HG02798 (cell line): ENCODE results near the gene COMT.

ENCODE experiments used
- ATAC-seq: cut with Tn5 transposase; IDR thresholded peaks from one replicate; pipeline ENCODE4 v1.9.1; 2021; ENCODE audit warnings: mild to moderate bottlenecking; ENCODE audit not compliant: unreplicated experiment, poor library complexity

COMT gene

DNA sequence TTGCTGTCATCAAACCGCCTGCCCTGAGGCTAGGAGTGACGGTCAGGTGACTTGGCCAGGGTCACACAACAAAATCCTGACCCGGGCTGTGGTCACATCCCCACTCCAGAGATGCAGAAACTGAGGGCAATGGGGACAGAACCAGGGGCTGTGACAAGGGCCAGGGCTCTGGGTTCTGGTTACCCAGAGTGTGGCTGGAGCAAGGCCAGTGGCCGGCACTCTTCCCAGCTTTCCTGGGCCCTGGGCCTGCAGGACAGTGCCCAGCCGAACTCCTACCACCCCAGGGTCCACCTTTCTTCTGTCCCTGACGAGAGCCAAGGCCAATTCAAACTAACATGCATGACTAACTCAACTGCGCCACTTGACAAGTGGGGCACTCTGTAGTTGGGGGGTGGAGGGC is 39.2 kb downstream of the COMT start:
- ATAC-seq, result no peak

DNA sequence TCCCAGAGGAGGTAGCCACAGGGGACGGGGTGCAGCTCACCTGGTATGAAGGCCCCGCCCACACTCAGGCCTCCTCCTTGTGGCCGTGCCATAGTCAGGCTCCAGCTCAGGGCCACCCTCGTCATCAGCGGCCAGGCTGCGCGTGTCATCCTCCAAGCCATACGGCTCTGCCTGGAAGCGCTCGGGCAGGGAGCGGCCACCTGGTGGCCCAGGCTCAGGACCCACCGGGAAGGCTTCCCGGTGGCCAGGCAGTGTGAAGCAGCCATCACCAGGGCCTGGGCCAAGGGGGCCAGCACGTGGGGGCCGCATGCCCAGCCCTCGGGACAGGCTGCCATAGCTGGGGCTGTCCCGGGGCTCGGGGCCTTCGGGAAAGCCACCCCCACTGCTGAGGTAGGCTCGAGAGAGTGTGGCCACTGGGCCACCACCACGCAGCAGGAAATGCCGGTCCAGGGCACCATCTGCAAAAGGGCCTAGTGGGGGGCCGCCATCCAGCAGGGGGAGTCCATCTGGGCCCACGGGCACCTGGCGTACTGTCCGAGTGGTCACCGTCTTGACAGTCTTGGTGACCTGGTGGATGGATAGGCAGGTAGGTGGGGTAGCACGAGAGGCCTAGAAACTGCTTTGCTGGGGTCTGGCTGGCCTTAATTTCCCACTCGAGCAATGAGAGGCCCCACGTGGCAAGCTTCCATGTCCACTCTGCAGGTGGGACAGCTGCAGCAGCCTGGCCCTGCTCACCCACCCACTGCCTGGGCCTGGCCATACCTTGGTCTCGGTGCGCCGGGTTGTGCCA is 39.8 kb downstream of the COMT start:
- no peak for ATAC-seq

DNA sequence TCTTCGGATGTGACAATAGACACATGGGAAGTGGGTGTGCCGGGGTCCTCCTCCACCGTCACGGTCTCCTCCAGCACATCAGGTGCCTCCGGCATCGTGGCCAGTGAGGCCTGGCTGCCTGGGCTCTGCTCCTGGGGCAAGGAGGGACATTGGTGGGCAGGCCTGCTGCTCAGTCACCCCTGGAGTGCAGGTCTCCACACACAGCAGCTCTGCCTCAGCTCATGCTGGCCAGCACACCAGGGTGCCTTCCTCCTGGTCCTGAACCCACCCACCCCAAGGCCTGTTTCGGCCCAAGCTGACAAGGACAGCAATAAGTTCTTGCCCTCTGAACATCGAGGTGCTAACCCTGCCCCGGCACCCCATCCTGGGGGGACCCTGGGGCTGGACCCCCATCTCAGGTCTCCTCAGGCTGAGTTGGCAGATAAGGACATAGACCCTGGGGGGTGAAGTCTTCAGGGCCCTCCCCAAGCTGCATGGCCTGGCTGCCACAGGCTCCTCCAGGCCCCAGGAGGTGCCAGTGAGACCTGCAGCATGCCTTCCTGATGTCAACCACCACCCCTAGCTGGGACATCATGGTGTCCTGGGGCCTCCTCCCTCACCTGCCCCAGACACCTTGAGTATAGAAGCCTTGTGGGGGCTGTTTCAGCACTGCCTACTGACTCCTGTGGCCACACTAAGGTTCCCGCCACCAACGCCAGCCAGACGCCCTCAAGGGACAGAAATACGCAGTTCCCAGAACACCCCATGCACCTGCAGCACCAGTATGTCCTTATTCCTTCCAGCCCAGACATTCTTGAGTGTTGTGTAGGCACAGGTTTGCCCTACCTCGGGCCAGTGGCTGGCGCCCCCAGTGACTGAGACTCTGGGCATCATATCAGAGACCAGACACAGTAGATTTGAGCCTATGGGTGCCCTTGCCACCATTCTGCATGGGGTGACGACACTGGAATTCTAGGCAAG is 40.7 kb downstream of the COMT start:
- ATAC-seq, result no peak

DNA sequence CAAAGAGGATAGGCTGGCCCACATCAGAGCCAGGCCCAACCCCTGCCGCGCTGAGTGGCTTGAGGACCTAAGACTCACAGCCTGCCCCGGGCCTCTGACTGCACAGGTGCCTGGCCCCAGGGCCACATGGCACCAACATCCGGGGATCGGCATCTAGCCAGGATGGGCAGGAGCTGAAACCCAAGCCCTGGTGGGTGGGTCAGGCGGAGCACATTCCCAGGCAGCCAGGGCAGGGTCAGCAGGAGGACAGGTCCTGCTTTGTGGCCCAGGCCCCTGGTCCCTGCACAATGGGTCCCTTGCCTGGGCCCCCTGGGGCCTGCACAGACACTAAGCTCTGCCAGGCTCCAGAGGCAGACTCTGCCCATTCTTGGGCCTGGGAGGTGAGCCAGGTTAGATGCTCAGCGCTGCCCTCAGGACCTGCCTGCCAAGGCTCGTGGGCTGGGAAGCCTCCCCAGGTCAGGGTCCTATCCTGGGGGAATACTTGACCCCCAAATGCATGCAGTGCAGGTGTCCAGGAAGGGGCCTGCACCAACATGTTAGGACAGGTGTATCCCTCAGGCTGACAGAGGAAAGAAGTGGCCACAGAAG is 41.5 kb downstream of the COMT start:
- ATAC-seq, result no peak

DNA sequence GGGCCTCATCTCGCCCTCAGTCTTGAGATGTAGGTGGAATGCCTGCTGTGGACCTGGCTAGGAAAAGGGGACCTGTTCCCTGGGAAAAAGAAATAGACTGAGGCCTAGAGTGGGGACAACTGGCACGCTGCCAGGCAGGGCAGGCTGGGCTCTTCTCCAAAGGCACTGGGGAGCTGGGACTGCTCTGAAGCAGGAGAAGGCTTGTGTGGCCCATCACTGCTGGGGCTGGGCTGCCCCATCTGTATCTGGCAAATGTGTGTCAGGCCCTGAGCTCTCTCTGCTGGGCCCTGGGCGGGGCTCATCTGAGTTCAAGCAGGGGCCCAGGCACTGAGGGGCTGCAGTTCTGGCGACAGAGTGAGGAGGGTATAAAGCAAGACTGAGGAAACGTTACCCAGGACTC is 42.2 kb downstream of the COMT start:
- ATAC-seq, result no peak

DNA sequence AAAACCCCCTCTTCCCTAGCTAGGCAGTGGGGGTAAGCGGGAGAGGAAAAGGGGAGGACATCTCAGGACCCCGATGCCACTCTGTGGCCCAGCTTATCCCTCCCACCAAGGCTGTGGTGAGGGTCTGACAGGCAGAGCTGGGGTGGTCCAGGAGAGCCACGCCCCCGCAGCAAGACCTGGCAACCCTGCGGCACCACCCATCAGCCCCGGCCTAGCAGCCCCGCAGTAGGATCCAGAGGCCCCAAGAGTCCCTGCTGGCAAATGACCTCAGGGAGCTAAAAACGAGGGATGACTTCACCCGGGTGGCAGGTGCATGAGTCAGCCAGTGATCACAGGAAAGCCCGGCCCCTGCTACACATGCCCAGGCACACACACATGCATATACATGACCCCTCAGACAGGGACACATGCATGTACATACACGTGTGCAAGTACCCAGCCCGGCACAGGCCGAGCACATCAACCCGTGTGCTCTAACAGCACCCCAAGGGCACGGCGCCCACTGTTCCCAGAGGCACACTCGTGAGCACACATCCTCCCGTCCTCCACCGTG is 42.7 kb downstream of the COMT start:
- no peak for ATAC-seq

DNA sequence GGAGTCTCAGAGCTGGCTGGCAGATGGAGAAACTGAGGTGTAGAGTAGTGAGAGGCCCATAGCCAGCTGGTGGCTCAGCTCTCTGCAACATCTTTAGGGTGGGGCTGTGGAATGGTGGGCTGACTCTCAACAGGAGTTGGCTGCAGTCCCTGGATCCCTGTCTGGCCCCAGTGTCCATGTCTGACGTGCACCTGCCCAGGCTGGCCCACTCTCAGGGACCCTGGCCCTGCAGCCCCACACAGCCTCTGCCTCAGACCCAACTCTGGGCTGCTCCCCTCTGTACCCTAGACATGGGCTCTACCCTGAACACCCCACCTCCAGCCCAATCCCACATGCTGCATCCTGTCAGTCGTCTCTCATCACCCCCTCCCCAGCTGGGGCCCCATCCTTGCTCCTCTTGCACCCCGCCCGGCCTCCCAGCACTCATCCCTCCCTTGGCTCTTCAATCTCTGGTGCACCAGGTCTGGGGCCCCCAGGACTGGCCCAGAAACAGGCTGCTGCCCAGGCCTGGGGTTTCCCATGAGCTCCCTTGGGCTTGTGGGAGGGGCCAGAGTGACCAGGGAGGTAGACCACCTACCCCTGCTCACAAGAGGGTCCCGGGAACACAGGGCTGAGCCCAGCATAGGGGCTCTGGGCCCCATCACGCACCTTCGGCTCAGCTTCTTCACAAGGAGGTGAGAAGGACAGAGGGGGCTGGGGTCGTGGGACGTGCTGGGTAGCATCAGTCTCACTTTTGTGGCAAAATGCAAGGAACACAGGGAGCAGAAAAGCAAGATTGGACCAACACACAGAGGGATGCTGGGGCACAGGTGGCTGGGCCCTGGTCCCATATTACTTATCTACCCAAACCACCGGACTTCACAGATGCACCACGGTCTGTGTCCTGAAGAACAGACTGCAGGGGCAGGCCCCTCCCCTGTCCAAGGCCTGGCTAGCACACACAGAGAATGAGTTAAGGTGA is 43.6 kb downstream of the COMT start:
- no peak for ATAC-seq

DNA sequence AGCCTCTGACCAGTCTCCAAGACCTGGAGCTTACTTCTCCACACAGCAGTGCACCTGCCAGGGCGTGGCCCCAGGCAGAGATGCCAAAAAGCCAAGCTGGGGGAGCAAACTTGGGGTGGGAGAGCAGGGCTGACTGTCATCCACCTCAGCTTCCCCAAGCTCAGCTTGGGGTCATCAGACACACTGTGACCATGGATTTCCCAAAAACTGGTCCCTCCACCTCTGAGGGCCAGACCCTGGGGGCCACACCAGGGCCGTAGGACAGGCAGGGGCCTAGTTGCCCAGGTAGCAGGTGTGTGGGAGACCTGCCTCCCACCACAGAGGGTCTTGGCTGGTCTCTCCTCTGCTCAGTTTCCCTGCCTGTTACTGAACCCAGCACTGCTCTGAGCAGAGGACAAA is 44.4 kb downstream of the COMT start:
- no peak for ATAC-seq

DNA sequence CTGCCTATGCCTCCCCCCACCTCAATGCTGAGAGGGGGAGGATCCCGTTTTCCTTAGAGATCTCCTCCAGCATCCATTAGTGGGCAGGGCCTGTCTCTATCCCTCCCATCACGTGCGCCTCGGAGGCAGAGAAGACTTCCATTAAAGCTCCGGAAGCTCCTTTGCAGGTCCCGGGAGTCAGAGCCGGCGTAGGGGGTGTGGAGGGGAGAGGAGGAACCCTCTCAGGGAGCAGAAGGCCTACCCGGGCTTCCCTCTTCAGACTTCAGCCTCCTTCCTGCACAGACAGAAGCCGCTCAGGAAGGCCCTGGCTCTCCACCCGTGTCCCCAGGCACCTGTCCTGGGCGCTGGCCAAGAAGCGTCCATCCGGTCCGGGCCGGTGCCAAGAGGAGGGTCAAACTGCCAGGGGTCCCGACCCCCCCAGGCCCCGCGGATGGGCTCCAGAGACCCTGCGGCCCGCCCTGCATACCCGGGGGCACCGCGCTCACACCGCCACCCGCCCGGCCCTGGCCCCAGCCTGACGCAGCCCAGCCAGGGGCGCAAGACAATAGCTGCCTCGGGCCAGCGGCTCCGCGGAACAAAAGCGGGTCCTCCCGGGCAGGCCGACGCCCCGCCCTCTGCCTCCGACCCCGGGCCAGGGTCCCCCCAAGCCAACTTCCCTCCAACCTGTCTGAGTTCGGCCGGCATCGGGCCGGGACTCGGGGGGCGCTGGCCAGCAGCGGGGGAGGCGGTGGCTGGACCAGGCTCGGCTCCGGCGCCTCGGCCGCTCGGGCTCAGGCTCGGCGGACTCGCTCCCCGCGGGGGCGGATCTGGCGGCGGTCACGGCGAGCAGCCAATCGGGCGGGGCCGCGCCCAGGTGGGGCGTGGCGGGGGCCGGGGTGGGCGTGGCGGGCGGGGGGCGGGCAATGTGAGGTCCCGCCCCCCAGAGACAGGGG is 45.1 kb downstream of the COMT start:
- ATAC-seq, result no peak

DNA sequence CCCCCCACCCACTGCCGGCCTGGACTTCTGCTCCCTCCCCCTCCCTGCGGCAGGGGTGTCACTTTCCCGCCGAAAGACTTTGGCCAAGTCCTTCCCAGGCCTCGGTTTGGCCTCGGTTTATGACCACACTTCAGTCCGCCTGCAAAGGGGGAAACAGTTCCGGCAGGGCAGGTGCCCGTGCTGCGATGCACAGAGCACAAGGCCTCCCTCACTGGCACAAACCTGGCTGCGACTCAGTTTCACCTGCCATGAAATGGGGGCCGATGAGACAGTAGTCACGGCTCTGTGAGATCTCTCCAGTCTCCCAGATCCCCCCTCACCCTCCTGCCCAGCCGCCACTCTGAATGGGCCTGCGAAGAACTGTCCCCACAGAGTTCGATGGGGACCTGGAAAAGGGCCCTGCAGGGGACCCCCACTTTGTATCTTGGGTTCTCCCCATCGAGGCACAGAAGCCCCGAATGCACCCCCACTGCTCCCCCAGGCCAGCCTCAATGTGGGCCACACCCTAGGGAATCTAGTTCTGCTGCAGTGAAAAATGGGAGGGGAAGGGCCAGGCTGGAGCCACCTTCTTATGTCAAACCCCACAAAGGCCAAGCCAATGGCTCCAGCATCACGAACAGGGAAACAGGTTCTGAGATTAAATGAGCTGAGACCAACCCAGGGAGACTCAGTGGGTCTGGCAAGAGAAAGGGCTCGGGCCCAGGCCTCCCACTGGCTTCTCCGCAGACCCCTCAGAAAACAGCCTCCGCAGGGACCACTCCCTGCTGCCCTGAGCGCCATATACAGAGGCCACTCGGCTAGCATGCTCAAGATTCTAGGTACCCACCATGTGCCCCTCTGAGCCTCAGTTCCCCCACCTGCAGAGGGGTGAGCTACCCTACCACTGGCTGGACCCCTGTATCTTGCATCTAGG is 46.1 kb downstream of the COMT start:
- no peak for ATAC-seq

DNA sequence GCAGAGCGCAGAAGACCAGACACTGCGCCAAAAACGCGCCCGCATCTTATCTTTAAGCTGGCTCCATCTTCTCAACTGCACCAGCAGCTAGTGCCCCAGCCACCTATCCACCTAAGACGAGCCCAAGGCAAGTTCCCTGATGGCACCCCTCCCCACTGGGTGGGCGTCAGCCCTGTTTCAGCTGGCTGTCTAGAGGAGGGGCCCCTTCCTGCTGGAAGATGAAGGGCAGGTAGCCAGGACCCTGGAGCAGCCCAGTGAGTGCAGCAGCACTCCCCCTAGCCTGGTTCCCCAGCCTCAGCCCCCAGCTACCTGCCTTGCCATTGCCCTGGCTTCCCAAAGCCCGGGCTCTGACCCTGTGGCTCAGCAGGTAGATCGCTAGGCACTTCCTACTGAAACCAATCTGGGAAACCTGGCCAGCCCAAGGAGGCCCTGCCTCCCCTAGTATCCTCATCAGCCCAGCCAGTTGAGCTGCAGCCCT is 46.8 kb downstream of the COMT start:
- no peak for ATAC-seq

DNA sequence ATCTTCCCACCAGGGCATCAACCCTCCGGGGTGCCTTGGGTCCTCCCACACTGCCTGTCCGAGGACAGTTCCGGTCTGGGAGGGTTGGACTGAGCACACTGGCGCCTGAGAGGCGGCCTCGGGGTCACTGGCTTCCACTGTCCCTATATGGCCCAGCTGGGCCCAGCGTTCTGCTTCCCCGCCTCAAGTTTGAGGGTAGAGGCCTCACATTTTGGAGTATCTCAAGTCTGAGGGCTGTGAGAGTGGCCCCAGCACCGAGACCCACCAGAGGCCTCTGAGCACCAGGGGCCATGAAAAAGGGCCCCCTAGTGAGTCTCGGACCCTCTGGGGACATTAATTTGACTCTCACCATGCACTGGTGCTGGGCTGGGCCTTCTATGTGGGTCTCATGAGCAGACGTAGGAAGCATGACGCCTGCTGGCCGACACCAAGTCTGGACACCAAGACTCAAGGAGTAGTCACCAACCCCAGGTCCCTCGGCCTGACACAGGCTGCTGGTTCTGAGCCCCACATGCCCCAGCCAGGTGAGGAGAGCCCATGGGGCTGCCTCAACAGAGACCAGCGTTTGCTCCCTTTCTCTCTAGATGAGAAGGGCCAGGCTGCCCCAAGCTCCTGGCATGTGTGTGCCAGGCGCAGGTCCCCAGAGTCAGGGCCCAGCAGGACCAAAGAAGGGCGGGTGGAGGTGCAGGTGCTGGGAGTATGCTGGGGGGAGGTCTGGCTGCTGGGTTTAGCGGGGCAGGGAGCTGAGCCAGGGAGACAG is 47.6 kb downstream of the COMT start:
- ATAC-seq, result no peak

DNA sequence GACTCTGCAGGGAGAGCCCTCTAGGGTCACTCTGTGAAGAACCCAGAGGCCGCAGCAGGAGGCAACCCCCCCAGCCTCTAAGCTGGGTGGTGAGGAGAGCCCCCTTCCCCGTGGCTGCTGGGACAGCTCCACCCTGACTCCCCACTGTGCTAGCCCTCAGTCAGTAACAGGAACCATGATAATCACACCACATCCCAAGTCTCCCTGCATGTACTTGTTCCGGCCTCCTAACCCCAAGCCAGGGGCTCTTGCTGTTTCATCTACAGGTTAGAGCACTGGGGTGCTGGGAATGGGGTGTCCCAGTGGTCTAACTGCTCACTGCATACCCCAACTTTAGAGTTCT is 48.1 kb downstream of the COMT start:
- no peak for ATAC-seq

DNA sequence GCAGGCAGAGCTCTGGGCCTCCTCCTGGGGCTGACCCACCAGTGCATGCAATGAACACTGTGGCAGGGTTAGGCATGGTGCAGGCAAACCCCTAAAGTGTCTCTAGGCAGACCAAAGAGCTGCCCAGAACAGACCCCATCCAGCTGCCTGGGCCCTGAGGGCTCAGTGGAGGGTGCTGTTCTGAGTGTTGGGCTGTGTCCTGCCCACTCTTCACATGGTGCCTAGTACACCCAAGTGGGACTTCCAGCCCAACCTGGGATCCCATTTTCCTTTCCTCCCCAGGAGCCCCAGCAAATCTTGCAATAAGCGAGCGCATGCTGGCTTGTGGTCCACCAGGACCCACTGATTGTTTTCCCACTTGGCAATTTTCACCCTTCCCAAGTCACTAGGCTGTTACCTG is 48.6 kb downstream of the COMT start:
- no peak for ATAC-seq

DNA sequence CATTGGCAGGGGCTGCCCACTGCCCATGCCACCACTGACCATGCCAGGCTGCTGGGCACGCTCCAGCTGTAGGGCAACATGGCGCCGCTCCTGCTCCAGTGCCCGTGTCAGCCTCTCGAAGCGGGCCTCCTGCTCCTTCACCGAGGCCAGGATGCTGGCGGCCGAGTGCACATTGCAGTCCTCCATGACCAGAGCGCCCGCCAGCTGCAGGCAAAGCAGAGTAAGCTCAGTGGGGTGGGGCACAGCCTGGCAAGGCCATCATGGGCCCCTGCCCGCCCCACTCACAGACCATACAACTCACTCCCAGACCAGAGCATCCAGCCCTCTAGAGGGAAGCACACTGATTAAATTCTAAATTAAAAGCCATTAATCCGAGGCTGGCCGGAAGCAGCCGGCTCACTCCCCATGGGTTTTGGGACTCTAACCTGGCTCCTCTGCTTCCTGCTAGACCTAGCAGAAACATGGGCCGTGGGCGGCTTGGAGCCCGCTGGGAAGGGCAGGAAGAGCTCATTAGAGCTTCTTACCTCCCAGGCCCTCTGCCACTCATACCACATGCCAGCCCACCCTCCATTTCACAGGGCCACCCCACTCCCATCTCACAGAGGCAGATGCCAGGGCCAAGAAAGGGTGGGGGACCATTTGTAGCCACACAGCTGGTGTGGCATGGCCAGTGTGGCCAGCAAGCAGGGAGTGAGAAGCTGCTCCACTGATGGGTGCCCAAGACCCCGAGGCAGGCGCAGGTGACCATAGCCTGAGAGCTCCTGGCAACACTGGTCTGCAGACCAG is 49.2 kb downstream of the COMT start:
- ATAC-seq, result no peak

DNA sequence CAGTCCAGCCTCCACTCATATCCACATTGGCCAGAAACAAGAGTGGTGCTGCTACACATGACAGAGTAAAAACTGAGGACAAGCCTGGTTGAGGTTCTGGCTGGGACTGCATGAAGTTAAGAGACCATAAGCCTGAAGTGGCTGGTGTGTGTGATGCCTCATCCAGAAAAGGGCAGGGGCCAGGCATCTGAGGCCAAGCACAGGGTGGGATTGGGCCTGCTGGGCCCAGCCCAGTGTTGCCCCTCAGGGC is 49.7 kb downstream of the COMT start:
- ATAC-seq, result no peak
